Activated B cell treated with CpG ODN at 0.5 μM for 24 hours (primary cell): ENCODE data around the gene MACROD2. TPM values are rescaled to one million over a fixed set of nuclear protein-coding genes. Genes with fewer than 3 reads are reported as not detected.

ENCODE experiments used
- ATAC-seq: fragments of 200-7000 bp; cut with Tn5 transposase; one replicate; pipeline ENCODE4 v1.10.0; 2021; ENCODE audit warnings: low read depth, mild to moderate bottlenecking, moderate library complexity
- CTCF ChIA-PET: fragments of 350-600 bp; sonication (Branson Sonifier 250); formaldehyde crosslinking; loops from one replicate; lab custom pipeline; 2021; ENCODE audit warnings: antibody characterized with exemption; lab: Charles Lee
- POLR2A ChIA-PET: fragments of 350-600 bp; sonication (Branson Sonifier 250); formaldehyde crosslinking; loops from one replicate; lab custom pipeline; 2021; ENCODE audit warnings: antibody characterized with exemption; lab: Charles Lee
- DNase-seq: peaks from one replicate; pipeline ENCODE4 v3.0.0; 2022
- H3K27ac Mint-ChIP-seq: one replicate; pipeline ENCODE4 v1.8.0; 2020; ENCODE audit warnings: mixed read lengths
- H3K27me3 Mint-ChIP-seq: one replicate; pipeline ENCODE4 v1.8.0; 2021; ENCODE audit warnings: mixed read lengths
- H3K36me3 Mint-ChIP-seq: one replicate; pipeline ENCODE4 v1.8.0; 2021; ENCODE audit warnings: low read depth, mixed read lengths
- H3K4me1 Mint-ChIP-seq: one replicate; pipeline ENCODE4 v1.8.0; 2021; ENCODE audit warnings: mixed read lengths
- H3K4me3 Mint-ChIP-seq: one replicate; pipeline ENCODE4 v1.8.0; 2020; ENCODE audit warnings: mild to moderate bottlenecking, mixed read lengths
- H3K9me3 Mint-ChIP-seq: one replicate; pipeline ENCODE4 v1.8.0; 2020; ENCODE audit warnings: mixed read lengths
- intact Hi-C: fragments of 100-400 bp; cut with micrococcal nuclease; formaldehyde crosslinking; loops from one replicate; pipeline ENCODE4 v1.15.1; 2024
- total RNA-seq: library from RNA; stranded (reverse); gene quantifications from 2 replicates; pipeline ENCODE4 v1.2.3, GENCODE V29; 2022
- TF ChIP-seq, protein P1 (sequence below): fragments of 200-600 bp; IDR thresholded peaks from one replicate; pipeline ENCODE4 v1.8.0; 2022; ENCODE audit warnings: antibody characterized with exemption, mild to moderate bottlenecking

MACROD2 gene
- total RNA-seq, 1 donor from 2014 or later: 55.1 TPM

DNA sequence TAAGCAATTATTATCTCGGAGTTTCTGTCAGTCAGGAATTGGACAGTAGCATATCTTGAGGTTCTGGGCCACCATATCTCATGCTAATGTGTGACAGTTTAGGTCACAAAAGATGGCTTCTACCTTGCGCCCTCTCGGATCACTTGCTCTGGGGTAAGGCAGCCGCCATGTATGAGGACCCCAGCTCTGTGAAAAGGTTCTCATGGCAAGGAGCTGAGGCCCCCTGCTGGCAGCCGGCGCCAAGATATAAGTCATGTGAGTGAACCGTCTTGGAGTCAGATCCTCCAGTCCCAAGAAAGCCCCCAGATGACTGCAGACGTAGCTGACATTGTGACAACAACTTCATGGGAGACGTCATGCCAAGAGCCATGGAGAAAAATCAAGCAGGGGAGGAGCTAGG lies 1907.2 kb downstream of the MACROD2 start:
- TF ChIP-seq, protein P1, sequence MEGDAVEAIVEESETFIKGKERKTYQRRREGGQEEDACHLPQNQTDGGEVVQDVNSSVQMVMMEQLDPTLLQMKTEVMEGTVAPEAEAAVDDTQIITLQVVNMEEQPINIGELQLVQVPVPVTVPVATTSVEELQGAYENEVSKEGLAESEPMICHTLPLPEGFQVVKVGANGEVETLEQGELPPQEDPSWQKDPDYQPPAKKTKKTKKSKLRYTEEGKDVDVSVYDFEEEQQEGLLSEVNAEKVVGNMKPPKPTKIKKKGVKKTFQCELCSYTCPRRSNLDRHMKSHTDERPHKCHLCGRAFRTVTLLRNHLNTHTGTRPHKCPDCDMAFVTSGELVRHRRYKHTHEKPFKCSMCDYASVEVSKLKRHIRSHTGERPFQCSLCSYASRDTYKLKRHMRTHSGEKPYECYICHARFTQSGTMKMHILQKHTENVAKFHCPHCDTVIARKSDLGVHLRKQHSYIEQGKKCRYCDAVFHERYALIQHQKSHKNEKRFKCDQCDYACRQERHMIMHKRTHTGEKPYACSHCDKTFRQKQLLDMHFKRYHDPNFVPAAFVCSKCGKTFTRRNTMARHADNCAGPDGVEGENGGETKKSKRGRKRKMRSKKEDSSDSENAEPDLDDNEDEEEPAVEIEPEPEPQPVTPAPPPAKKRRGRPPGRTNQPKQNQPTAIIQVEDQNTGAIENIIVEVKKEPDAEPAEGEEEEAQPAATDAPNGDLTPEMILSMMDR: no peak
- no peak overlapping the region for H3K27ac Mint-ChIP-seq

DNA sequence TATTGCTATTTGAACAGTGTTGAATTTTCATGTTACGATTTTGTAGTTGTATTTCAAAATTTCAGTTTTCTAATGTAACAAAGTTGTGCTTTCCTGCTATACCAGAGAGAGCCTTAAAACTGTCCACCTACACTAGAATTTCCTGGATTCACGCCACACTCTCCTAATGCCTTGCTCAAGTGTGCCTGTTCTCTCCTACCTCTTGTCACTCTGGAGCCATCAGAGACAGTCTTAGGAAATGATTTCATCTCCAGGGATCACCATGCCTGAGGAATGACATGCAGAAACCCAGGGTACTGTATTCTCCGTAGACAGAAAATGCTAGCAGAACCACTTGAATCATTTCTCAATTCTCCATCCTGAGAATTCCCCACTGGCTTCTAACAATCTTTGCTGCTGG lies 1910.3 kb downstream of the MACROD2 start:
- DNase-seq (no peak), ATAC-seq (no peak)
- ChIA-PET POLR2A (no interaction called here), CTCF (no interaction called here)
- peaks cover 2% of the 10 kb centered on the region for H3K4me1 Mint-ChIP-seq
- H3K27ac Mint-ChIP-seq: no peak overlapping the region
- no peaks in the 10 kb centered on the region for H3K9me3 Mint-ChIP-seq
- peaks cover 30% of the 10 kb centered on the region for H3K36me3 Mint-ChIP-seq
- H3K27me3 Mint-ChIP-seq: no peaks in the 10 kb centered on the region
- TF ChIP-seq, protein P1: no peak
- intact Hi-C loops: no loop called here
- no peak overlapping the region for H3K4me3 Mint-ChIP-seq

More for the DNA sequence above, 1907.2 kb downstream of the MACROD2 start:
- no peak overlapping the region for H3K4me3 Mint-ChIP-seq
- H3K27me3 Mint-ChIP-seq: no peaks in the 10 kb centered on the region
- no peaks in the 10 kb centered on the region for H3K4me1 Mint-ChIP-seq
- ChIA-PET POLR2A (no interaction called here), CTCF (interaction anchor here (1.2 to 1.3 kb wide), 3 partner anchors 193 to 573 kb away, joined by 3 to 4 read pairs (median 4); no protein-coding TSS in a partner anchor)
- peaks cover 22% of the 10 kb centered on the region for H3K36me3 Mint-ChIP-seq
- DNase-seq (no peak), ATAC-seq (no peak)
- intact Hi-C loops: loop anchor here (1.0 kb wide), 1 partner anchor 193 kb away; no protein-coding TSS in a partner anchor
- no peaks in the 10 kb centered on the region for H3K9me3 Mint-ChIP-seq

DNA sequence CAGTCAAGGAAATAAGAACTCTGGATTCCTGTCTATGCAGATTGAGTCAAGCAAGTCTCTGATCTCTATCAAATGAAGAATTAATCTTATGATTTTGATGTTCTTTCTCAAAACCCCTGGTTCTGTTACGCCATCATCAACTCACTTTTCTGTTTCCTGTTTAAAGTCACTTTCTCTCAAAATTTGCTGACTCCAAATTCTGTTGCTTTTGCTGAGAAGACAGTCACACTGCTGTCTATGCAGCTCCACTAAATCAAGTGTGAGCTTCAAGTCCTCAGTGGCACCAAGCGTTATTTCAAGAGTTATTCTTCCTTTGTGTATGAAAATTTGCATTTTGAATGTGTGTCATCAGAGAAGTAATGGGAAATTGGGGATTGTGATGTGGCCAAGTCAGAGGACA lies 1914.7 kb downstream of the MACROD2 start:
- H3K4me1 Mint-ChIP-seq: peaks cover 17% of the 10 kb centered on the region
- TF ChIP-seq, protein P1: no peak
- H3K4me3 Mint-ChIP-seq: no peak overlapping the region
- H3K36me3 Mint-ChIP-seq: peaks cover 18% of the 10 kb centered on the region
- H3K27ac Mint-ChIP-seq: no peak overlapping the region
- ChIA-PET POLR2A (no interaction called here), CTCF (no interaction called here)
- DNase-seq: no peak
- ATAC-seq: no peak
- no peaks in the 10 kb centered on the region for H3K9me3 Mint-ChIP-seq
- intact Hi-C loops: no loop called here
- H3K27me3 Mint-ChIP-seq: no peaks in the 10 kb centered on the region

DNA sequence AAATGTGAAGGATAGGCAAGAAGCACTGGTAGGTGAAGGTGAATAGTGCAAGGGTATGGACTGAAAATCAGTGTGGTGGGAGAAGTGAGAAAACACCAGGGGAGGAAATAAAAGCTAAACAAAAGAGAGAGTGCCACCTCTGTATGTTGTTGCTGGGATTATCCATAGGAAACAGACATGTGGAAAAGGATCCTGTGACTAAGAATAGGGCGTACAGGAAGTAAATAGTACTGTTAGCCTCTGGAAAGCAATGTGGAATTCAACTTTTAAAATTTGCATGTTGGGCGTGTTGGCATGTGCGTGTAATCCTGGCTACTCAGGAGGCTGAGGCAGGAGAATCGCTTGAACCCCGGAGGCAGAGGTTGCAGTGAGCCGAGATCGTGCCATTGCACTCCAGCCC lies 1916.3 kb downstream of the MACROD2 start:
- no peak for ATAC-seq
- no peak overlapping the region for H3K27ac Mint-ChIP-seq
- ChIA-PET POLR2A (no interaction called here), CTCF (no interaction called here)
- no peaks in the 10 kb centered on the region for H3K27me3 Mint-ChIP-seq
- no peak overlapping the region for H3K4me3 Mint-ChIP-seq
- intact Hi-C loops: no loop called here
- peaks cover 22% of the 10 kb centered on the region for H3K36me3 Mint-ChIP-seq
- peaks cover 25% of the 10 kb centered on the region for H3K4me1 Mint-ChIP-seq
- DNase-seq: no peak
- TF ChIP-seq, protein P1: no peak
- H3K9me3 Mint-ChIP-seq: no peaks in the 10 kb centered on the region

DNA sequence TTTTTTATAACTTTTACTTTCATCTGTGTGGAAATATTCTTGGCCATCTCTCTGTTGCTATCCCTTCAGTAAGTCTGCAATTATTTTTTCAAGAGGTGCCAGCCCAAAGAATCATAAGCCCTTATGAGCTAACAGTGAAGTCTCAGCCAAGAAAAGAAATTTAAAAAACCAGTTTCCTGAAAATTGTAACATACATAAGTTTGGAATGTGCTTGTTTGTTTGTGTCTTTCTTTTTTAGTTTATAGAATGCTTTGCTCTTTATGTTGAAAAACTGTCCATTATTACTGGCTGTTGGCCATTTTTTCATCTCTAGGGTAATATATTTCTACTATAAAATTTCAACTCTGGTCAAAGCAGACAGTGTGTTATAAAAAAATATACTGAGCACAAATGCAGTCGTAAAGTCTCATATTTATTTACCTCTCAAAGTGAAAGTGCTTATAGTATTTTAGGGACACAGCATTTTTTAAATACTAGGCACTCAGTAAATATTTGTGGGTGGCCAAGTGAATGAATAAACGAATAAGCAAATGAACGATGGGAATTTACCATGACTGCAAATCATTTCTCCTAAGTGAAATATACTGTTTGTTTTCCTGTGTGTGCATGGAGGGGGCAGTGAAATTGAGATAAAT lies 1918.2 kb downstream of the MACROD2 start:
- ATAC-seq (no peak), DNase-seq (no peak)
- H3K9me3 Mint-ChIP-seq: no peaks in the 10 kb centered on the region
- no peaks in the 10 kb centered on the region for H3K27me3 Mint-ChIP-seq
- intact Hi-C loops: no loop called here
- peaks cover 19% of the 10 kb centered on the region for H3K36me3 Mint-ChIP-seq
- H3K4me3 Mint-ChIP-seq: no peak overlapping the region
- no peak overlapping the region for H3K27ac Mint-ChIP-seq
- ChIA-PET CTCF (no interaction called here), POLR2A (no interaction called here)
- peaks cover 30% of the 10 kb centered on the region for H3K4me1 Mint-ChIP-seq
- TF ChIP-seq, protein P1: no peak
